HG03520 (cell line): ENCODE results near the gene BBS9.

Source experiments
- ATAC-seq: cut with Tn5 transposase; IDR thresholded peaks from one replicate; pipeline ENCODE4 v1.9.1; 2021; ENCODE audit warnings: mild to moderate bottlenecking, moderate library complexity; ENCODE audit not compliant: unreplicated experiment

BBS9 gene

GRCh38 chr7:33422825-33423645, 293.7 kb downstream of the BBS9 start:
- peak; percentile 46 for ATAC-seq

GRCh38 chr7:33423646-33424020, 294.3 kb downstream of the BBS9 start:
- peak; percentile 86 for ATAC-seq

GRCh38 chr7:33425395-33425794, 296.0 kb downstream of the BBS9 start:
- no peak for ATAC-seq

- no peak for ATAC-seq
Measured at GRCh38 chr7:33425929-33426678, 296.7 kb downstream of the BBS9 start.

GRCh38 chr7:33428415-33428814, 299.1 kb downstream of the BBS9 start:
- ATAC-seq, result no peak

- ATAC-seq, result no peak
Measured at GRCh38 chr7:33431543-33431942, 302.2 kb downstream of the BBS9 start.

GRCh38 chr7:33432821-33433220, 303.5 kb downstream of the BBS9 start:
- no peak for ATAC-seq

- ATAC-seq, result no peak
Measured at GRCh38 chr7:33433357-33433756, 304.0 kb downstream of the BBS9 start.

- ATAC-seq, result no peak
Measured at GRCh38 chr7:33444511-33444910, 315.1 kb downstream of the BBS9 start.

GRCh38 chr7:33446551-33446950, 317.2 kb downstream of the BBS9 start:
- no peak for ATAC-seq

GRCh38 chr7:33448035-33448434, 318.7 kb downstream of the BBS9 start:
- ATAC-seq, result no peak

GRCh38 chr7:33449847-33450246, 320.5 kb downstream of the BBS9 start:
- no peak for ATAC-seq

GRCh38 chr7:33452805-33453502, 323.6 kb downstream of the BBS9 start:
- ATAC-seq, result no peak

GRCh38 chr7:33457039-33457438, 327.7 kb downstream of the BBS9 start:
- no peak for ATAC-seq

- no peak for ATAC-seq
Measured at GRCh38 chr7:33458581-33458980, 329.2 kb downstream of the BBS9 start.

- ATAC-seq, result no peak
Measured at GRCh38 chr7:33459340-33459751, 330.0 kb downstream of the BBS9 start.

- no peak for ATAC-seq
Measured at GRCh38 chr7:33463131-33463530, 333.8 kb downstream of the BBS9 start.

- no peak for ATAC-seq
Measured at GRCh38 chr7:33466203-33466602, 336.8 kb downstream of the BBS9 start.

- peak; percentile 55 for ATAC-seq
Measured at GRCh38 chr7:33471636-33472242, 342.4 kb downstream of the BBS9 start.

GRCh38 chr7:33472348-33473025, 343.1 kb downstream of the BBS9 start:
- no peak for ATAC-seq
